ENCODE results near the gene NLGN3. TPM values are rescaled to one million over a fixed set of nuclear protein-coding genes. Genes with fewer than 3 reads are reported as not detected.

Gene NLGN3
- total and polyA plus RNA-seq, 2 of the 8 experiments (the other 6 are each of a cell fraction or from before 2014, with no cell fraction given) = 12.0 to 14.8 TPM

GRCh38 chrX:71106427-71106826 lies 38.2 kb upstream of the NLGN3 start, which contains the start of gene CXorf65:
Gene CXorf65 (minus strand): TSS chrX:71106740. CDS start chrX:71106556, 184 bp downstream.
- H3K4me2 ChIP-seq (ENCODE audit: insufficient read depth in 1 of 2, low read depth in 2 of 2, low read length in 2 of 2) = no peak within 1 kb of the TSS
- no peak within 1 kb of the TSS for H3K18ac ChIP-seq (ENCODE audit: extremely low read depth, low read length)
- H2BK20ac ChIP-seq (ENCODE audit: low read length) = no peak within 1 kb of the TSS
- ChIA-PET POLR2A (ENCODE audit: partially characterized antibody) (no interaction called here), CTCF (ENCODE audit: partially characterized antibody) (no interaction called here)
- H4K20me1 ChIP-seq (replicated peaks in 1 of 2; ENCODE audit: control insufficient read depth in 1 of 2, insufficient read depth in 2 of 2, low read length in 2 of 2) = no peaks in the 10 kb centered on the region
- H2BK120ac ChIP-seq (replicated peaks; ENCODE audit: low read depth, low read length) = no peak within 1 kb of the TSS
- 86% methylated on average over 1 of the region's 1 CpG; no CpG with 5 or more reads in 1 of the 2 experiments for WGBS, 2 experiments (ENCODE audit: extremely low coverage in 1 of 2, insufficient coverage in 1 of 2, insufficient read length in 1 of 2, insufficient replicate concordance in 2 of 2, low coverage in 1 of 2, low lambda C conversion rate in 2 of 2, missing lambda C conversion rate in 1 of 2)
- H3K79me2 ChIP-seq (ENCODE audit: control insufficient read depth in 1 of 2, insufficient read depth in 2 of 2, low read length in 2 of 2) = no peaks in the 10 kb centered on the region
- no peak within 1 kb of the TSS for H2BK12ac ChIP-seq (ENCODE audit: low read depth, low read length)
- H3K9me3 ChIP-seq (ENCODE audit: insufficient read depth in 2 of 2, low read depth in 1 of 2, low read length in 1 of 2) = no peaks in the 10 kb centered on the region
- no peaks in the 10 kb centered on the region for H3K79me1 ChIP-seq (ENCODE audit: low read depth, low read length)
- no peak within 1 kb of the TSS for H3K27ac ChIP-seq (ENCODE audit: low read depth, low read length)
- H3K14ac ChIP-seq (ENCODE audit: insufficient read length) = no peak within 1 kb of the TSS
- no peak for DNase-seq (ENCODE audit: low read depth in 1 of 2, low spot score in 2 of 2)
- no peak within 1 kb of the TSS for H2BK5ac ChIP-seq (ENCODE audit: low read depth, low read length)
- H3K23ac ChIP-seq (ENCODE audit: insufficient read length) = no peak within 1 kb of the TSS
- peaks cover 0 to 2% (median 0%) of the 10 kb centered on the region in 4 experiments; a peak in 2 of 7 replicates for H3K27me3 ChIP-seq (replicated peaks in 1 of 4; ENCODE audit: control insufficient read depth in 3 of 4, extremely low read depth in 1 of 4, insufficient read depth in 3 of 4, low read length in 3 of 4)
- H4K8ac ChIP-seq (ENCODE audit: extremely low read depth, insufficient read depth, low read length) = no peak within 1 kb of the TSS
- H4K91ac ChIP-seq (replicated peaks; ENCODE audit: insufficient read length, low read length) = no peak within 1 kb of the TSS
- H2AFZ ChIP-seq (ENCODE audit: low read length) = no peak within 1 kb of the TSS
- H4K5ac ChIP-seq (ENCODE audit: insufficient read length, low read depth, low read length) = no peak within 1 kb of the TSS
- H2BK15ac ChIP-seq (ENCODE audit: low read length) = no peak within 1 kb of the TSS
- H3K56ac ChIP-seq (replicated peaks; ENCODE audit: insufficient read length, low read depth, low read length) = no peak within 1 kb of the TSS
- FAIRE-seq = no peak
- peaks cover 2 to 23% (median 8%) of the 10 kb centered on the region in 4 experiments; a peak in 3 of 7 replicates for H3K4me1 ChIP-seq (replicated peaks in 1 of 4; ENCODE audit: control insufficient read depth in 3 of 4, insufficient read depth in 4 of 4, low read length in 3 of 4)
- no peak within 1 kb of the TSS for H3K4ac ChIP-seq (replicated peaks; ENCODE audit: insufficient read length, low read depth, low read length)
- H3K9ac ChIP-seq (replicated peaks in 1 of 4; ENCODE audit: extremely low read depth in 1 of 4, low read depth in 3 of 4, low read length in 3 of 4) = no peak within 1 kb of the TSS
- peaks cover 2% of the 10 kb centered on the region; the same call in 1 of the 2 replicates for H3K23me2 ChIP-seq (ENCODE audit: low read depth, low read length)
- no peak within 1 kb of the TSS for H3K4me3 ChIP-seq (ENCODE audit: extremely low read depth in 1 of 4, insufficient read depth in 2 of 4, low read depth in 3 of 4, low read length in 4 of 4)
- no peak within 1 kb of the TSS for H2AK5ac ChIP-seq (ENCODE audit: low read depth, low read length)
- no peak for TF ChIP-seq CHD2 (IDR thresholded peaks at IDR 0.05; ENCODE audit: low read length)
- no peak for TF ChIP-seq SP4 (IDR thresholded peaks at IDR 0.05; ENCODE audit: low read length)
- TF ChIP-seq JUN (IDR thresholded peaks at IDR 0.05; ENCODE audit: low read depth, low read length) = no peak
- no peak for TF ChIP-seq MAFK (IDR thresholded peaks at IDR 0.05; ENCODE audit: low read depth, low read length)
- TF ChIP-seq EZH2 (IDR thresholded peaks at IDR 0.05; ENCODE audit: low read depth, low read length, severe bottlenecking) = no peak
- TF ChIP-seq SIRT6 (IDR thresholded peaks at IDR 0.05; ENCODE audit: low read length) = no peak
- no peak for TF ChIP-seq ASH2L (IDR thresholded peaks at IDR 0.05; ENCODE audit: low read length)
- no peak for TF ChIP-seq YY1 (IDR thresholded peaks at IDR 0.05; ENCODE audit: low read depth, low read length)
- TF ChIP-seq PHF8 (conservative IDR thresholded peaks at IDR 0.05; ENCODE audit: low read depth, low read length) = no peak
- no peak for TF ChIP-seq BACH1 (IDR thresholded peaks at IDR 0.05; ENCODE audit: low read length)
- TF ChIP-seq SRF (IDR thresholded peaks at IDR 0.05; ENCODE audit: low read depth, low read length) = no peak
- TF ChIP-seq ZNF274 (IDR thresholded peaks at IDR 0.05; ENCODE audit: borderline replicate concordance, extremely low read depth, low read length) = no peak
- TF ChIP-seq BCL11A (IDR thresholded peaks at IDR 0.05; ENCODE audit: low read depth in 2 of 2, low read length in 2 of 2) = no peak
- H3K36me3 ChIP-seq (ENCODE audit: control insufficient read depth in 2 of 4, insufficient read depth in 4 of 4, low read length in 3 of 4) = peaks cover 0 to 3% (median 0%) of the 10 kb centered on the region in 4 experiments; a peak in 1 of 8 replicates
